Epithelial cell of proximal tubule (primary cell): Measurements from ENCODE around the gene STAMBPL1. TPM values are rescaled to one million over a fixed set of nuclear protein-coding genes. Genes with fewer than 3 reads are reported as not detected.

Experiments used
- DNase-seq: peaks from one replicate; pipeline ENCODE4 v3.0.0-alpha.2; 2011; ENCODE audit warnings: low read depth
- H3K4me3 ChIP-seq: 2 replicates; pipeline ENCODE4 v1.5.1; 2011; ENCODE audit warnings: low read depth, mild to moderate bottlenecking, low read length
- CTCF ChIP-seq: conservative IDR thresholded peaks from 2 replicates; pipeline ENCODE4 v1.5.1; 2012; ENCODE audit warnings: low read depth, mild to moderate bottlenecking, low read length
- total RNA-seq: library from RNA; depleted of rRNA; stranded (reverse); fragments of >200 nt; gene quantifications from 2 replicates; pipeline ENCODE4 v1.2.3, GENCODE V29; 2015

STAMBPL1 gene
- total RNA-seq, 1 donor from 2014 or later, result 9.9 TPM

GRCh38 chr10:88898727-88899126 is 18.7 kb downstream of the STAMBPL1 start:
- no peak for TF ChIP-seq CTCF
- H3K4me3 ChIP-seq, result no peak overlapping the region
- no peak for DNase-seq

GRCh38 chr10:88899886-88900285 is 19.8 kb downstream of the STAMBPL1 start:
- DNase-seq, result no peak
- no peak for TF ChIP-seq CTCF
- H3K4me3 ChIP-seq, result no peak overlapping the region

- DNase-seq, result no peak
- no peak overlapping the region for H3K4me3 ChIP-seq
- TF ChIP-seq CTCF, result no peak
Observed at GRCh38 chr10:88901206-88901983, 21.4 kb downstream of the STAMBPL1 start.

GRCh38 chr10:88901984-88902789 is 22.1 kb downstream of the STAMBPL1 start:
- TF ChIP-seq CTCF, result no peak
- DNase-seq, result no peak
- no peak overlapping the region for H3K4me3 ChIP-seq

GRCh38 chr10:88903715-88904114 is 23.7 kb downstream of the STAMBPL1 start:
- no peak overlapping the region for H3K4me3 ChIP-seq
- TF ChIP-seq CTCF, result no peak
- no peak for DNase-seq

- DNase-seq, result no peak
- no peak for TF ChIP-seq CTCF
- H3K4me3 ChIP-seq, result no peak overlapping the region
Observed at GRCh38 chr10:88906921-88907320, 26.9 kb downstream of the STAMBPL1 start.
